H1 (cell line): ENCODE measurements around the gene THTPA. TPM values are rescaled to one million over a fixed set of nuclear protein-coding genes. Genes with fewer than 3 reads are reported as not detected.

ENCODE experiments used
- CTBP2 ChIP-seq: IDR thresholded peaks from 2 replicates; pipeline ENCODE4 v1.7.0; 2011; ENCODE audit warnings: borderline replicate concordance, mild to moderate bottlenecking, moderate library complexity, mixed read lengths, low read length; ENCODE audit not compliant: insufficient read depth, insufficient read length
- EGR1 ChIP-seq: IDR thresholded peaks from 2 replicates; pipeline ENCODE4 v1.6.1; 2011; ENCODE audit warnings: low read depth, low read length, borderline replicate concordance
- EZH2 ChIP-seq: fragments of 200-600 bp; sonication (generic); IDR thresholded peaks from 2 replicates; pipeline ENCODE4 v1.7.1; 2012; ENCODE audit warnings: low read depth, mild to moderate bottlenecking, moderate library complexity, low read length, inconsistent platforms; ENCODE audit not compliant: severe bottlenecking
- KDM5A ChIP-seq: fragments of 200-600 bp; IDR thresholded peaks from 2 replicates; pipeline ENCODE4 v1.7.1; 2012; ENCODE audit warnings: mild to moderate bottlenecking, low read length, inconsistent platforms, mixed read lengths
- PHF8 ChIP-seq: fragments of 200-600 bp; sonication (generic); conservative IDR thresholded peaks from 2 replicates; pipeline ENCODE4 v1.7.1; 2012; ENCODE audit warnings: low read depth, mild to moderate bottlenecking, inconsistent platforms, low read length, moderate library complexity
- RXRA ChIP-seq: IDR thresholded peaks from 2 replicates; pipeline ENCODE4 v1.6.1; 2011; ENCODE audit warnings: low read depth, mild to moderate bottlenecking, low read length, moderate library complexity; ENCODE audit not compliant: insufficient read depth
- polyA plus RNA-seq, 7 experiments: library from polyadenylated mRNA; depleted of rRNA in 3 of 7; stranded (reverse) in 5 of 7; unstranded in 2 of 7; fragments of >200 nt in 5 of 7; fragments of 200-250 nt in 2 of 7; gene quantifications; 1 replicate in 5 of 7; 2 replicates in 1 of 7; 4 replicates in 1 of 7; pipeline versions ENCODE4 v1.2.1 to v1.2.3, GENCODE V29; 2011 to 2013; ENCODE audit warnings: missing spikeins in 2 of 7, mixed read lengths in 2 of 7
- total RNA-seq: library from RNA; stranded (reverse); fragmentation: NEBNext Ultra II Directional; extraction: Animal tissue kit (Norgen Biotek cat#: 25700); gene quantifications from 2 replicates; pipeline ENCODE4 v1.2.1, GENCODE V29; 2021

Gene THTPA
- total and polyA plus RNA-seq, 2 of the 8 experiments (the other 6 are each of a cell fraction or from before 2014, with no cell fraction given): 16.6 to 19.0 TPM

GRCh38 chr14:23524954-23525353, 31.1 kb upstream of the THTPA start (continued):
- TF ChIP-seq CTBP2 (no peak), KDM5A (no peak), EGR1 (no peak), EZH2 (no peak), PHF8 (no peak), RXRA (no peak)
